Suprapubic skin (tissue), 4 donors: ENCODE measurements around the gene CACNA2D3. TPM values are rescaled to one million over a fixed set of nuclear protein-coding genes. Genes with fewer than 3 reads are reported as not detected.
A peak's percentile ranks its signal among the peaks of the same experiment; 100 is the strongest.

Source experiments
- DNase-seq, 2 donors: peaks; one replicate each; pipeline ENCODE4 v3.0.0-alpha.2; 2019; ENCODE audit warnings: low spot score in 2 of 2
- H3K27ac ChIP-seq: fragments of 200-600 bp; sonication (generic); one replicate; pipeline ENCODE4 v1.5.1; 2019
- H3K27me3 ChIP-seq: fragments of 200-600 bp; sonication (generic); one replicate; pipeline ENCODE4 v1.5.1; 2019
- H3K36me3 ChIP-seq: fragments of 200-600 bp; sonication (generic); one replicate; pipeline ENCODE4 v1.5.1; 2019
- H3K4me1 ChIP-seq: fragments of 200-600 bp; sonication (generic); one replicate; pipeline ENCODE4 v1.5.1; 2019
- H3K4me3 ChIP-seq: fragments of 200-600 bp; sonication (generic); one replicate; pipeline ENCODE4 v1.5.1; 2019; ENCODE audit warnings: mild to moderate bottlenecking
- H3K9me3 ChIP-seq: fragments of 200-600 bp; sonication (generic); one replicate; pipeline ENCODE4 v1.5.1; 2019
- EP300 ChIP-seq: sonication (generic); formaldehyde crosslinking; IDR thresholded peaks from one replicate; pipeline ENCODE4 v1.6.1; 2017; ENCODE audit warnings: antibody characterized with exemption
- POLR2A ChIP-seq, 2 donors: fragments of 450-650 bp; IDR thresholded peaks; one replicate each; pipeline ENCODE4 v1.6.1; 2017; ENCODE audit warnings: antibody characterized with exemption in 2 of 2, mild to moderate bottlenecking in 2 of 2, moderate library complexity in 2 of 2
- POLR2AphosphoS5 ChIP-seq, 3 donors: sonication (generic); formaldehyde crosslinking; IDR thresholded peaks; one replicate each; pipeline ENCODE4 v1.6.1; 2017; ENCODE audit warnings: antibody characterized with exemption in 3 of 3
- WGBS: methylation state at CpG from one replicate; pipeline ENCODE4 v1.1.5; 2018; 5-methylcytosine and 5-hydroxymethylcytosine counted together
- total RNA-seq, 4 donors: library from RNA; depleted of rRNA; stranded (reverse); fragments of >200 nt; gene quantifications; one replicate each; pipeline ENCODE4 v1.1.0, GENCODE V29; 2016
- TF ChIP-seq, protein P1 (sequence below), 2 donors: fragments of 200-600 bp in 1 of 2; fragments of 450-650 bp in 1 of 2; sonication (generic) in 1 of 2; IDR thresholded peaks; one replicate each; pipeline ENCODE4 v1.5.1; 2016 to 2019; ENCODE audit warnings: antibody characterized with exemption in 2 of 2, mild to moderate bottlenecking in 1 of 2, moderate library complexity in 1 of 2

The CACNA2D3 gene
- total RNA-seq, 4 donors from 2014 or later, result 0.42 to 2.8 (median 0.95) TPM

DNA sequence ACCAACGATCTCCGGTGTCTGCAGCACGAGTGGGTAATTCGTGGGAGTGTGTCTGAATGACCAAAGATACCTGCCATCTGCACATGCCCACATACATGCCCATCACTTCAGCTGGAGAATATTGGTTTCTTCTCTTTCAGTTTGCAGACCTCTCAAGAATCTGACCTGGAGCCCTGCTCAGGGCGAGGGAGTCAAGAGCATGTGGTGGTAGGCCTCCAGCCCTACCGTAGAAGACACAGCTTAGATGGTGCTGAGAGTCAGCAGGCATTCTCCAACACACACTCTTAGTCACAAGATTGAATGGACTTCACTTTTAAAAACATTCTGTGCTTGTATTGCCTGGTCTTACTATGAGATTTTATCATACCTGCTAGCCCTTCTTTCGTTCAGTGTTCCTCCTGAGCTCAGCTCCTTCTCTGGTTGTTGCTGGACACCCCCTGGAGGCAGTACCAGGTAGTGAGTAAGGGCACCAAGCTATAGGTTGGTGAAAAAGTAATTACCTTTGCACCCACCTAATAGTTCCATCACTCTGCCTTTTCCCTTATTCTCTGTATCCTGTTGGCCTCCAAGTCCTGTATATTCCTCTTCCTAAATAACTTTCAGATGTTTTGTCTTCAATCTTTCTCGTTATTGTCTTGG, 252.0 kb downstream of the CACNA2D3 start:
- no peak for DNase-seq
- 75% methylated on average over 8 of the region's 8 CpGs for WGBS

DNA sequence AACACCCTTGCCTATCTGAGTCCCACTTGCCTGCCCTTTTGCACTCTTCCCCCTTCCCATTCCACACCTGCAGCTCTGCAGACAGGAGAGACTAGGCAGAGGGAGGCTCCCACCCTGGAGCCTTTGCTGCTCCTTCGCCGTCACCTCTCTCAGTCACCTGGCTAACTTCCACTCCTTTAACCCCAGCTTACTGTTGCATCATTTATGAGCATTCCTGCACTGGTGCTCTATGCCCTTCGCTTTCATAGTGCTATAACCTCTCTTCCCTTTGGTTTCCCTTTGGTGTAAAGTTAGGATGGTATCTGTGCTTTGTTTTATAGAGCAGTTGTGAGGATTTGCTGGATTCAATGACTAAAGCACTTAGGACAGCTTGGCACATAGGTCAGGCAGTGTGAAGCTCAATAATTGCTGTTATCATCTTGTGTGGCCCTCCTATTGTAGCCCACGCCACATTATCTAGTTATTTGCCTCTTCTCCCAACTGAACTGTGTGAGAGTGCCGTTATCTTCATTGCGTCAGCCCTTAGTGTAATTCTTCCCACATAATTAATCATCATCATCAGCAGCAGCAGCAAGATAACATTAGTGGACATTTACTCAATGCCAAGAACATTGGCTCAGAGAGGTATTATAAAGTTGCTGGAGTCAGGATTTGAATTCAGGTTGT, 253.9 kb downstream of the CACNA2D3 start:
- Histone ChIP-seq H3K36me3 (no peaks in the 10 kb centered on the region), H3K9me3 (no peaks in the 10 kb centered on the region), H3K27ac (no peak overlapping the region), H3K4me1 (no peaks in the 10 kb centered on the region), H3K27me3 (no peaks in the 10 kb centered on the region), H3K4me3 (no peak overlapping the region)
- no peak for DNase-seq
- TF ChIP-seq EP300, result no peak
- TF ChIP-seq POLR2AphosphoS5 (IDR thresholded peaks at IDR 0.05), result no peak
- TF ChIP-seq POLR2A (IDR thresholded peaks at IDR 0.05), result no peak
- TF ChIP-seq, protein P1, sequence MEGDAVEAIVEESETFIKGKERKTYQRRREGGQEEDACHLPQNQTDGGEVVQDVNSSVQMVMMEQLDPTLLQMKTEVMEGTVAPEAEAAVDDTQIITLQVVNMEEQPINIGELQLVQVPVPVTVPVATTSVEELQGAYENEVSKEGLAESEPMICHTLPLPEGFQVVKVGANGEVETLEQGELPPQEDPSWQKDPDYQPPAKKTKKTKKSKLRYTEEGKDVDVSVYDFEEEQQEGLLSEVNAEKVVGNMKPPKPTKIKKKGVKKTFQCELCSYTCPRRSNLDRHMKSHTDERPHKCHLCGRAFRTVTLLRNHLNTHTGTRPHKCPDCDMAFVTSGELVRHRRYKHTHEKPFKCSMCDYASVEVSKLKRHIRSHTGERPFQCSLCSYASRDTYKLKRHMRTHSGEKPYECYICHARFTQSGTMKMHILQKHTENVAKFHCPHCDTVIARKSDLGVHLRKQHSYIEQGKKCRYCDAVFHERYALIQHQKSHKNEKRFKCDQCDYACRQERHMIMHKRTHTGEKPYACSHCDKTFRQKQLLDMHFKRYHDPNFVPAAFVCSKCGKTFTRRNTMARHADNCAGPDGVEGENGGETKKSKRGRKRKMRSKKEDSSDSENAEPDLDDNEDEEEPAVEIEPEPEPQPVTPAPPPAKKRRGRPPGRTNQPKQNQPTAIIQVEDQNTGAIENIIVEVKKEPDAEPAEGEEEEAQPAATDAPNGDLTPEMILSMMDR (IDR thresholded peaks at IDR 0.05), result no peak
- WGBS, result 83% methylated on average over 6 of the region's 6 CpGs

More for the DNA sequence above, 252.0 kb downstream of the CACNA2D3 start:
- H3K27ac ChIP-seq, result no peak overlapping the region
- TF ChIP-seq POLR2A (IDR thresholded peaks at IDR 0.05) (no peak), EP300 (no peak), POLR2AphosphoS5 (IDR thresholded peaks at IDR 0.05) (no peak)
- TF ChIP-seq, protein P1 (IDR thresholded peaks at IDR 0.05), result peak in 1 of 2 donors; percentile 16
- H3K36me3 ChIP-seq, result no peaks in the 10 kb centered on the region
- H3K27me3 ChIP-seq, result no peaks in the 10 kb centered on the region
- no peaks in the 10 kb centered on the region for H3K4me1 ChIP-seq
- H3K9me3 ChIP-seq, result no peaks in the 10 kb centered on the region
- H3K4me3 ChIP-seq, result no peak overlapping the region

DNA sequence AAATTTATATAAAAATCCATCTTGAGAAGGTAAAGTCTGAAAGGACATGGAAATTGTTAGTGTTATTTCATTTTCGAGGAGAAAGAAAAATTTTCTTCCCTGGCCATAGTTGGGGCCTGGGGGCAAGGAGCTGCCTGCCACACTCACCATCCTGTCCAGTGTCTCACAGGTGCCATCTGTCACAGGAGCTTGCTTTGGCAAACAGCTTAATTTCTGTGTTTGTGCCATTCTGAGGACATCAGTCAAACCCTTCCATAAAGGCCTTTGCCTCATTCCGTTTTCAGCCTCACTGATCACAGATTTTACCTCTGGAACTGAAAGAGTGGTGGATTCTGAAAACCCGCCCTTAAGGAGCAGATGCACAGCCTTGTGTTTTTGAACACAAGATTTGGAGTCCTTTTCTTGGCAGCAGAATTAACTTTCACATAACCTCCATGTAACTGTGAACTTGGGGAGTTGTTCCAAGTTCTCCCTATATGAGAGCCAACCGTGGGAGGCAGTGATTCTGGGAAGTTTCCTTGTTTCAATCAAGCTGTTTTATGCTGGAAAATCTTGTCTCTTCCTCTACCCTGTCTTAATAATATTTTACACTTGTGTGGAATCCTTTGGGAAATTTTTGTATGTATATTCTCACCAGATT, 254.7 kb downstream of the CACNA2D3 start:
- Histone ChIP-seq H3K4me3 (no peak overlapping the region), H3K4me1 (no peaks in the 10 kb centered on the region), H3K27ac (no peak overlapping the region), H3K9me3 (no peaks in the 10 kb centered on the region), H3K36me3 (no peaks in the 10 kb centered on the region), H3K27me3 (no peaks in the 10 kb centered on the region)
- no peak for DNase-seq
- WGBS, result 52% methylated on average over 4 of the region's 4 CpGs
- TF ChIP-seq POLR2A (IDR thresholded peaks at IDR 0.05) (no peak), EP300 (no peak), POLR2AphosphoS5 (IDR thresholded peaks at IDR 0.05) (no peak)
- TF ChIP-seq, protein P1 (IDR thresholded peaks at IDR 0.05), result no peak

DNA sequence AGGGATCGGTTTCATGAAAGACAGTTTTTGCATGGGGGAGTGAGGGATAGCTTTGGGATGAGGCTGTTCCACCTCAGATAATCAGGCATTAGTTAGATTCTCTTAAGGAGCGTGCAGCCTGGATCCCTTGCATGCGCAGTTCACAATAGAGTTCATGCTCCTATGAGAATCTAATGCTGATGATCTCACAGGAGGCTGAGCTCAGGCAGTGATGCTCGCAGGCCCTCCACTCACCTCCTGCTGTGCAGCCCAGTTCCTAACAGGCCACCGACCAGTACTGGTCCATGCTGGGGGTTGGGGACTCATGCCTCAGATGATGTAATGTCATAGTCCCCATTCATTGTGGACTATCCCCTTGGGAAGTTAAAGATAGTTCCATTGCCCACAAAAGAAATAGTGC, 255.8 kb downstream of the CACNA2D3 start:
- H3K27ac ChIP-seq, result no peak overlapping the region
- TF ChIP-seq POLR2A (IDR thresholded peaks at IDR 0.05) (no peak), EP300 (no peak), POLR2AphosphoS5 (IDR thresholded peaks at IDR 0.05) (no peak)
- TF ChIP-seq, protein P1 (IDR thresholded peaks at IDR 0.05), result no peak
- no peaks in the 10 kb centered on the region for H3K27me3 ChIP-seq
- H3K36me3 ChIP-seq, result no peaks in the 10 kb centered on the region
- DNase-seq, result no peak
- H3K4me1 ChIP-seq, result no peaks in the 10 kb centered on the region
- 98% methylated on average over 4 of the region's 5 CpGs for WGBS
- H3K9me3 ChIP-seq, result no peaks in the 10 kb centered on the region
- no peak overlapping the region for H3K4me3 ChIP-seq

DNA sequence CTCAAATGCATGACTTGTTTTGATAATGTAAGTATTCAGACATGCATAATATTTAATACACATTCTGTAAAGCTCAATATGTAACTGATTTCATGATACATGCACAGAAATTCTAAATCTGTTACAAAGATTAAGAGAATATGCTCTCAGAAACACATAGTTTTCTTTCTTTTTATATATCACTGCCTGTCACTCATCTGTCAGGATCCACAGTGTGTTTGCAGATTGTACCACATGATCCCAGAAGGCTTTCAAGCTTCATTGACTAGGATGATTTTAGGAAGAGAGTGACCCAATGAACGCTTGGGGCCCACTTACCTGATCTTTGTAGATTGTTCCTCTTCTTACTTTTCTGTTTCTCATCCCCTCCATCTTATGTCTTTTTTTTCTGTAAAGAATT, 261.9 kb downstream of the CACNA2D3 start:
- Histone ChIP-seq H3K4me3 (no peak overlapping the region), H3K27me3 (no peaks in the 10 kb centered on the region), H3K4me1 (no peaks in the 10 kb centered on the region), H3K36me3 (no peaks in the 10 kb centered on the region), H3K9me3 (no peaks in the 10 kb centered on the region), H3K27ac (no peak overlapping the region)
- TF ChIP-seq POLR2A (IDR thresholded peaks at IDR 0.05) (no peak), EP300 (no peak), POLR2AphosphoS5 (IDR thresholded peaks at IDR 0.05) (no peak)
- TF ChIP-seq, protein P1 (IDR thresholded peaks at IDR 0.05), result no peak
- DNase-seq, result no peak
- 89% methylated on average over 1 of the region's 1 CpG for WGBS
